Measurements from ENCODE around the gene DNAJC6.

Gene DNAJC6

GRCh38 chr1:65309304-65310077 lies at the start of gene DNAJC6:
TSS of gene DNAJC6 (plus strand) at chr1:65309543. CDS start at chr1:65309746, 203 bp downstream.
- no peak for TF ChIP-seq ZFX (IDR thresholded peaks at IDR 0.05)
- TF ChIP-seq, protein P1, sequence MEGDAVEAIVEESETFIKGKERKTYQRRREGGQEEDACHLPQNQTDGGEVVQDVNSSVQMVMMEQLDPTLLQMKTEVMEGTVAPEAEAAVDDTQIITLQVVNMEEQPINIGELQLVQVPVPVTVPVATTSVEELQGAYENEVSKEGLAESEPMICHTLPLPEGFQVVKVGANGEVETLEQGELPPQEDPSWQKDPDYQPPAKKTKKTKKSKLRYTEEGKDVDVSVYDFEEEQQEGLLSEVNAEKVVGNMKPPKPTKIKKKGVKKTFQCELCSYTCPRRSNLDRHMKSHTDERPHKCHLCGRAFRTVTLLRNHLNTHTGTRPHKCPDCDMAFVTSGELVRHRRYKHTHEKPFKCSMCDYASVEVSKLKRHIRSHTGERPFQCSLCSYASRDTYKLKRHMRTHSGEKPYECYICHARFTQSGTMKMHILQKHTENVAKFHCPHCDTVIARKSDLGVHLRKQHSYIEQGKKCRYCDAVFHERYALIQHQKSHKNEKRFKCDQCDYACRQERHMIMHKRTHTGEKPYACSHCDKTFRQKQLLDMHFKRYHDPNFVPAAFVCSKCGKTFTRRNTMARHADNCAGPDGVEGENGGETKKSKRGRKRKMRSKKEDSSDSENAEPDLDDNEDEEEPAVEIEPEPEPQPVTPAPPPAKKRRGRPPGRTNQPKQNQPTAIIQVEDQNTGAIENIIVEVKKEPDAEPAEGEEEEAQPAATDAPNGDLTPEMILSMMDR (conservative IDR thresholded peaks at IDR 0.05): no peak; the same call in 1 of the 2 replicates

GRCh38 chr1:65259816-65260215 lies 49.5 kb upstream of the DNAJC6 start:
- H3K27ac ChIP-seq: no peak overlapping the region
- TF ChIP-seq, protein P1 (conservative IDR thresholded peaks at IDR 0.05): no peak
- no peak for TF ChIP-seq ZFX (IDR thresholded peaks at IDR 0.05)

More at GRCh38 chr1:65309304-65310077, at the start of gene DNAJC6:
- no peak within 1 kb of the TSS for H3K27ac ChIP-seq

DNA sequence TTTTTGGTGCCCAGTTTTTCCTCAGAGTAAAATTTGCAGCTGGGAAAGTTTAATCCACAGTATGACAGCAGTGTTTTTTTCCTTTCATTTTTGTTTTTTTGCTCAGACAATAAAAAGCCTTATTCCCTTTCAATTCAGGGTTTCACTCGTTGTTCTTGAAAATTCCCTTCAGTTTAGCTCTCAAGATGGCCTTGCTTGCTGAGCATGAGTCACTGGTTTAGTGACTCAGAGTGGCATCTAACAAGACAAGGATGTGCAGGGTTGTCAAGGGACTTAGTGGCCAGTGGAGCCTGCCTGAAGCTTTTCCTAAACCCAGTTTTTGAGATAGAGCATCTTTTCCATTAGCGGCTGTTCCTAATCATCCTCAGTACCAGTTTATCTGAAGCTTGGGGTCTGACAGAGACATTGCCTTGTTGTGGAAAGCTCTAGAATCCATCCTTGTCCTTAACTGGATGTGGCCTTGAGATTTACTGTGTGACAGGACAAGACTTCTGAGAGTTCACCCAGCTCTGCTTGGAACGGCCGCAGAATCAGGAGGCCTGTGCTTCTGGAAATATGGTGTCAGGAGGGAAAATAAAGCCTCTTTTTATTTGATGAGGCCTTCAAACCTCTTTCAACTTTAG lies 48.4 kb upstream of the DNAJC6 start:
- no peak overlapping the region for H3K27ac ChIP-seq
- TF ChIP-seq, protein P1 (conservative IDR thresholded peaks at IDR 0.05): no peak
- TF ChIP-seq ZFX (IDR thresholded peaks at IDR 0.05): no peak

GRCh38 chr1:65263286-65263685 lies 46.1 kb upstream of the DNAJC6 start:
- TF ChIP-seq ZFX (IDR thresholded peaks at IDR 0.05): no peak
- TF ChIP-seq, protein P1 (conservative IDR thresholded peaks at IDR 0.05): no peak
- no peak overlapping the region for H3K27ac ChIP-seq

DNA sequence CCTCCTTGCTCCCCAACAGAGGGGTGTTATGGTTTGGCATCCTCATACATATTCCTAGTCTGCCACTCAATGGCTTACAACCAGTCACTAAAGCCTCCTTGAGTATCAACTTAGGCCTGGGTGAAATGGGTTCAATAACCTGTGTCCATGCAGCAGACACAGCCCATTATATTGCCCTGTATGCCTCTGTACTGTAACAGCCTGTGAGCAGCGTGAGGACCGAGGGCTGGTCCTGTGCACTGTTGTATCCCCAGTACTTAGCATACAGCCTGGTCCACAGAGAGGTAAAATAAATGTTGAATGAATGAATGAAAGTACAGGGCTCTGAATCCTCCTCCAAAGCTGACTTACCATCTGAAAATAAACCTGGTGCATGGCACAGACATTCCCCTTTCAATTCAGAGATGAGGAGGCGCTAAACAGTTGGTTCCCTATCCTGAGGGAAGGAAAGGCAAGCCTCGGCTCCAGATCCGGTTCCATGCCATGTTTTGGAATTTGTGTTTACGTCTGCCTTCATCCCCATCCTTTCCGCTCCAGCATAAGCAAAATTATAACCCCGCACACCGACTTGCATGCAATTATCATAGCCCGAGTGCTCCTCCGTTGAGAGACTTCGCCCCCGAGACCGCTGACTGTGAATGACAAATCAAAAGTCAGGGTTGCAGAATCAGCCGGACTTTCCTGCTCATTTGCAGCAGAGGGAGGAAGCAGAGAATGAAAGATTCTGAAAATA lies 45.0 kb upstream of the DNAJC6 start:
- no peak overlapping the region for H3K27ac ChIP-seq
- TF ChIP-seq, protein P1 (conservative IDR thresholded peaks at IDR 0.05): no peak
- no peak for TF ChIP-seq ZFX (IDR thresholded peaks at IDR 0.05)

DNA sequence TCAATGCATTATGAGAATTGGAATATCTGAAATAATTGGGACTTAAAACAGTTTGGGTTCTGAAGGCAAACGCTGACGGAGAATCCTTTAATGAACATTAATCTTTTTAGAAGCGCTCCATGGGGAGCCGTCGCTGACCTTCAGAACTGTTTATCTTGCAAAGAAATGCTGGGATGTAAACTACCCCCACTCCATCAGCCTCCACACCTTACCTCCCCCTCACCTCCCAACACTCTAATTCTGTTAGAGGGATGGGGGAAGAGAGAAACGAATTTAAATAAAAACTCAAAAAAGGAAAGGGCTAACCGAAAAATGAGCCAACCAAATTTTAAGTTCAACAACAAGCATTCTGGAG lies 44.1 kb upstream of the DNAJC6 start:
- H3K27ac ChIP-seq: no peak overlapping the region
- TF ChIP-seq ZFX (IDR thresholded peaks at IDR 0.05): no peak
- TF ChIP-seq, protein P1 (conservative IDR thresholded peaks at IDR 0.05): no peak
